K562 (cell line): ENCODE results near the gene ANO2. TPM values are rescaled to one million over a fixed set of nuclear protein-coding genes. Genes with fewer than 3 reads are reported as not detected.

ENCODE experiments used
- ATAC-seq: fragments of 200-7000 bp; cut with Tn5 transposase; 3 replicates; pipeline ENCODE4 v1.9.1; 2020; ENCODE audit warnings: moderate library complexity
- BruUV-seq: library from RNA; stranded (reverse); fragments of 400-500 nt; replicated peaks from 2 replicates; lab custom pipeline; 2021; lab: Mats Ljungman, UMichigan
- CTCF ChIA-PET: fragments of 300-600 bp; formaldehyde crosslinking; extraction: SDS; loops from one replicate; lab custom pipeline; 2021; ENCODE audit warnings: low intra/inter-chr PET ratio; lab: Yijun Ruan, JAX
- POLR2A ChIA-PET: fragments of 300-600, 350-650 bp; sonication (Branson Sonifier 250); formaldehyde crosslinking; extraction: SDS; loops from one replicate; lab custom pipeline; 2021; ENCODE audit warnings: antibody characterized with exemption, inconsistent platforms; lab: Yijun Ruan, JAX
- DNase-seq, 4 experiments: peaks; one replicate each; pipeline versions ENCODE4 v3.0.0 to v3.0.0-alpha.2; 2011 to 2018; ENCODE audit warnings: low spot score in 3 of 4, mixed read lengths in 3 of 4; ENCODE audit errors: extremely low read depth in 1 of 4
- FAIRE-seq: peaks from 2 replicates; lab custom pipeline; 2011; peaks lifted over from hg19 to GRCh38; lab: Jason Lieb, UNC
- H2AFZ ChIP-seq: 2 replicates; pipeline ENCODE4 v1.6.0; 2011; ENCODE audit warnings: low read depth, low read length, control low read depth, inconsistent platforms
- H3K27ac ChIP-seq: fragments of 200-600 bp; 3 replicates; pipeline ENCODE4 v1.8.0; 2011; ENCODE audit warnings: low read depth, mild to moderate bottlenecking, control low read depth, inconsistent platforms, low read length, moderate library complexity, mixed read lengths; ENCODE audit errors: extremely low read depth
- H3K27me3 ChIP-seq, 2 experiments: fragments of 300-600 bp in 1 of 2; 2 replicates in 1 of 2; 3 replicates in 1 of 2; pipeline versions ENCODE4 v1.6.0 to v1.8.0; 2011; ENCODE audit warnings: inconsistent platforms in 2 of 2, low read length in 2 of 2, mild to moderate bottlenecking in 1 of 2, mixed read lengths in 1 of 2, moderate library complexity in 1 of 2; ENCODE audit not compliant: control insufficient read depth in 2 of 2, insufficient read depth in 2 of 2
- H3K36me3 ChIP-seq: fragments of 300-600 bp; 3 replicates; pipeline ENCODE4 v1.8.0; 2011; ENCODE audit warnings: mild to moderate bottlenecking, low read length, inconsistent platforms; ENCODE audit not compliant: control insufficient read depth, insufficient read depth
- H3K4me1 ChIP-seq, 2 experiments: fragments of 200-600 bp in 1 of 2; replicated peaks in 1 of 2; 2 replicates in 1 of 2; 3 replicates in 1 of 2; pipeline versions ENCODE4 v1.5.1 to v1.8.0; 2011; ENCODE audit warnings: inconsistent platforms in 2 of 2, low read length in 2 of 2, mild to moderate bottlenecking in 1 of 2, mixed read lengths in 1 of 2, moderate library complexity in 1 of 2; ENCODE audit not compliant: control insufficient read depth in 2 of 2, insufficient read depth in 2 of 2
- H3K4me2 ChIP-seq: 2 replicates; pipeline ENCODE4 v1.6.1; 2011; ENCODE audit warnings: low read length, control low read depth, inconsistent platforms, mixed read lengths; ENCODE audit not compliant: insufficient read depth
- H3K4me3 ChIP-seq: fragments of 200-600 bp; sonication (generic), shearing (Covaris generic); 2 replicates; pipeline ENCODE4 v1.5.1; 2016; ENCODE audit warnings: control low read depth, inconsistent platforms
- H3K79me2 ChIP-seq: fragments of 200-600 bp; 3 replicates; pipeline ENCODE4 v1.8.0; 2011; ENCODE audit warnings: low read length, inconsistent platforms; ENCODE audit not compliant: control insufficient read depth, insufficient read depth
- H3K9ac ChIP-seq, 2 experiments: 2 replicates each; pipeline versions ENCODE4 v1.6.0 to v1.6.1; 2011; ENCODE audit warnings: low read depth in 2 of 2, low read length in 2 of 2, control low read depth in 1 of 2, inconsistent platforms in 1 of 2, mild to moderate bottlenecking in 1 of 2, mixed read lengths in 1 of 2; ENCODE audit not compliant: insufficient read depth in 1 of 2
- H3K9me1 ChIP-seq: one replicate; pipeline ENCODE4 v1.6.0; 2011; ENCODE audit warnings: inconsistent platforms, mild to moderate bottlenecking, low read length, moderate library complexity; ENCODE audit not compliant: control insufficient read depth, insufficient read depth
- H3K9me3 ChIP-seq: replicated peaks from 2 replicates; pipeline ENCODE4 v1.5.1; 2011; ENCODE audit warnings: low read depth, low read length, inconsistent platforms; ENCODE audit not compliant: control insufficient read depth, insufficient read depth
- H4K20me1 ChIP-seq: replicated peaks from 2 replicates; pipeline ENCODE4 v1.6.1; 2011; ENCODE audit warnings: low read length, inconsistent platforms, mixed read lengths; ENCODE audit not compliant: control insufficient read depth, insufficient read depth
- BRF1 ChIP-seq: IDR thresholded peaks from 3 replicates; pipeline ENCODE4 v1.6.1; 2011; ENCODE audit warnings: borderline replicate concordance, mild to moderate bottlenecking; ENCODE audit not compliant: insufficient read length; ENCODE audit errors: extremely low read depth
- MTA3 ChIP-seq: fragments of 450-650 bp; formaldehyde crosslinking; IDR thresholded peaks from 2 replicates; pipeline ENCODE4 v1.6.1; 2017; ENCODE audit warnings: mild to moderate bottlenecking, borderline replicate concordance
- ZKSCAN8 ChIP-seq: fragments of 200-800 bp; sonication (Bioruptor generic); IDR thresholded peaks from 2 replicates; pipeline ENCODE4 v1.6.1; 2016; ENCODE audit warnings: missing genetic modification characterization, missing compliant biosample characterization
- ZZZ3 ChIP-seq: fragments of 450-650 bp; IDR thresholded peaks from 2 replicates; pipeline ENCODE4 v1.6.1; 2016; ENCODE audit warnings: antibody characterized with exemption, mild to moderate bottlenecking, moderate library complexity
- WGBS: fragments of 100-300 bp; shearing (Covaris generic); methylation state at CpG from one replicate; pipeline ENCODE4 v1.1.6; 2016; ENCODE audit warnings: low coverage, mixed read lengths; ENCODE audit not compliant: insufficient coverage; ENCODE audit errors: missing lambda C conversion rate; 5-methylcytosine and 5-hydroxymethylcytosine counted together
- in situ Hi-C: fragments of 300-500 bp; cut with MboI; formaldehyde crosslinking; loops from 4 replicates; pipeline ENCODE4 v1.15.0; 2018; ENCODE audit warnings: inconsistent platforms, mixed read lengths
- intact Hi-C: fragments of 100-400 bp; cut with micrococcal nuclease; formaldehyde crosslinking; loops from 2 replicates; pipeline ENCODE4 v1.14.2; 2022
- polyA plus RNA-seq, 8 experiments: library from polyadenylated mRNA; depleted of rRNA in 4 of 8; stranded (reverse) in 5 of 8; unstranded in 3 of 8; fragments of >200 nt; fragmentation: Nextera tagmentation in 2 of 8; fragmentation: Illumina TruSeq in 1 of 8; extraction: Ambion mirVana in 2 of 8; extraction: Trizol in 1 of 8; gene quantifications; 2 replicates each; pipeline versions ENCODE4 v1.2.1 to v1.2.3, GENCODE V29; 2011 to 2014; ENCODE audit warnings: inconsistent platforms in 1 of 8, missing spikeins in 1 of 8
- total RNA-seq, 7 experiments: library from RNA; depleted of rRNA in 6 of 7; stranded (reverse); fragments of >200 nt in 6 of 7; fragmentation: Illumina TruSeq in 2 of 7; extraction: Trizol in 2 of 7; gene quantifications; 2 replicates each; pipeline versions ENCODE4 v1.2.1 to v1.2.3, GENCODE V29; 2011 to 2021; ENCODE audit warnings: low replicate concordance in 1 of 7
- TF ChIP-seq, protein P1 (sequence below): fragments of 250-450 bp; sonication (Bioruptor Pico); IDR thresholded peaks from 2 replicates; pipeline ENCODE4 v1.4.0; 2020; ENCODE audit warnings: mild to moderate bottlenecking, moderate library complexity

ANO2 gene
- total and polyA plus RNA-seq, 9 of the 15 experiments (the other 6 are each of a cell fraction or from before 2014, with no cell fraction given) = 0.64 TPM; not detected in 8

DNA sequence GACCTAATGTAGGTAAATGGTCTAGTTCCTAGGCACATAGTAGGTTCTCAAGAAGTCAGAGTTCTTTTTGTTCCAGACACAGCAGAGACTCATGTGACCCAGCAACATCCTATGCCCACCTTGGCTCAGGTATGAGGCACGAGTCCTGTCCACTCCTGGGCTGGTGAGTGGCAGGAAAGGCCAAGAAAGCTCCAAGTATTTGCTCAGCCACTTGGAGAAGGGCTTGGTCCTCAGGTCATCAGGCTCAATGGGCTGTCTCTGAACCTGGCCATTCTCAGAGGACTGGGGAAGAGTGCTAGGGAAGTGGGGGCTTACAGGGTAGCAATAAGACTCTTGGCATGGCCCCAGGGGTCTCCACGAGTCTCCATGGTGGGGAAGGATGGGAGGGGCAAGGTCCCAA is 260.1 kb downstream of the ANO2 start:
- H3K9me1 ChIP-seq = no peaks in the 10 kb centered on the region
- TF ChIP-seq MTA3 = no peak
- no peak for TF ChIP-seq ZZZ3
- TF ChIP-seq, protein P1, sequence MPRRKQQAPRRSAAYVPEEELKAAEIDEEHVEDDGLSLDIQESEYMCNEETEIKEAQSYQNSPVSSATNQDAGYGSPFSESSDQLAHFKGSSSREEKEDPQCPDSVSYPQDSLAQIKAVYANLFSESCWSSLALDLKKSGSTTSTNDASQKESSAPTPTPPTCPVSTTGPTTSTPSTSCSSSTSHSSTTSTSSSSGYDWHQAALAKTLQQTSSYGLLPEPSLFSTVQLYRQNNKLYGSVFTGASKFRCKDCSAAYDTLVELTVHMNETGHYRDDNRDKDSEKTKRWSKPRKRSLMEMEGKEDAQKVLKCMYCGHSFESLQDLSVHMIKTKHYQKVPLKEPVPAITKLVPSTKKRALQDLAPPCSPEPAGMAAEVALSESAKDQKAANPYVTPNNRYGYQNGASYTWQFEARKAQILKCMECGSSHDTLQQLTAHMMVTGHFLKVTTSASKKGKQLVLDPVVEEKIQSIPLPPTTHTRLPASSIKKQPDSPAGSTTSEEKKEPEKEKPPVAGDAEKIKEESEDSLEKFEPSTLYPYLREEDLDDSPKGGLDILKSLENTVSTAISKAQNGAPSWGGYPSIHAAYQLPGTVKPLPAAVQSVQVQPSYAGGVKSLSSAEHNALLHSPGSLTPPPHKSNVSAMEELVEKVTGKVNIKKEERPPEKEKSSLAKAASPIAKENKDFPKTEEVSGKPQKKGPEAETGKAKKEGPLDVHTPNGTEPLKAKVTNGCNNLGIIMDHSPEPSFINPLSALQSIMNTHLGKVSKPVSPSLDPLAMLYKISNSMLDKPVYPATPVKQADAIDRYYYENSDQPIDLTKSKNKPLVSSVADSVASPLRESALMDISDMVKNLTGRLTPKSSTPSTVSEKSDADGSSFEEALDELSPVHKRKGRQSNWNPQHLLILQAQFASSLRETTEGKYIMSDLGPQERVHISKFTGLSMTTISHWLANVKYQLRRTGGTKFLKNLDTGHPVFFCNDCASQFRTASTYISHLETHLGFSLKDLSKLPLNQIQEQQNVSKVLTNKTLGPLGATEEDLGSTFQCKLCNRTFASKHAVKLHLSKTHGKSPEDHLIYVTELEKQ (CRISPR knock-in tag) = no peak
- no peak for TF ChIP-seq ZKSCAN8 (CRISPR knock-in tag)
- TF ChIP-seq BRF1 = no peak
- TF ChIP-seq, all 486 proteins: peak for 0
- no peak overlapping the region for H3K4me2 ChIP-seq
- no peak overlapping the region for H3K27ac ChIP-seq
- BruUV-seq = no TSS peak
- H3K36me3 ChIP-seq = no peaks in the 10 kb centered on the region
- no peaks in the 10 kb centered on the region for H3K9me3 ChIP-seq
- H4K20me1 ChIP-seq = no peaks in the 10 kb centered on the region; the same call in 1 of the 2 replicates
- FAIRE-seq (no peak), DNase-seq (no peak), ATAC-seq (no peak)
- H3K79me2 ChIP-seq = no peaks in the 10 kb centered on the region
- no peaks in the 10 kb centered on the region for H3K4me1 ChIP-seq
- ChIA-PET CTCF (no interaction called here), POLR2A (no interaction called here)
- in situ Hi-C loops = no loop called here
- H3K27me3 ChIP-seq = no peaks in the 10 kb centered on the region; a peak in 1 of 5 replicates
- no peak overlapping the region for H3K4me3 ChIP-seq
- intact Hi-C loops = no loop called here
- WGBS = 0% methylated on average over 2 of the region's 2 CpGs
- H2AFZ ChIP-seq = no peak overlapping the region
- H3K9ac ChIP-seq = no peak overlapping the region
